SK-N-MC (cell line): ENCODE results near the gene NKIRAS2.

Experiments
- EZH2 ChIP-seq: fragments of 200-600 bp; sonication (generic); IDR thresholded peaks from one replicate; pipeline ENCODE4 v1.6.1; 2017; ENCODE audit warnings: antibody characterized with exemption
- POLR2AphosphoS5 ChIP-seq: IDR thresholded peaks from 2 replicates; pipeline ENCODE4 v1.6.1; 2012; ENCODE audit warnings: mild to moderate bottlenecking, low read depth, low read length, borderline replicate concordance

DNA sequence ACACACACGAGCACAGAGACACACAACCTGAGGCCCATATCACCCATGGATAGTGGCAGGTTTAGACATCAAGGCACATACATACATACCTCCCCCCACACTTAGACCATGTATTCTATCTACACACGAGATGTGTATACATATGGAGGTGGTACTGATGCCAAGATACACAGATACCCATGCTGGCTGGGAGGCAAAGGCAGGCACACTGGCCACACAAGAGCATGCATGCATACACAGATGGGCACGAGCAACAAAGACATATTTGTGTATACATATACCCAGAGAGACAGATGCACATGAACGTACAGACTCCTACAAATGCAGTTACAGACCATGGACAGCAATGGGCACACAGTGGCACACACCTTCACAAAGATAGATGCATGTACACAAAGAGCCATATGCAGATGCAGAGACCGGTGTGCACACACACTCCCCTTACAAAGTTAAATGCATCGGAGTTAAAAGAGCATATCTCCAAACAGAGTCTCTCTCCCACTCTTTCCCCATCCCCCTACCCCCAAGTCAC lies 32.5 kb downstream of the NKIRAS2 start:
- TF ChIP-seq POLR2AphosphoS5 (no peak), EZH2 (no peak)
